ENCODE measurements around the gene ADAMTS13. TPM values are rescaled to one million over a fixed set of nuclear protein-coding genes. Genes with fewer than 3 reads are reported as not detected.

ADAMTS13 gene
- total and polyA plus RNA-seq, 4 donors = 6.5 to 13.3 (median 10.4) TPM

- WGBS = 95% methylated on average over 24 of the region's 24 CpGs
- DNase-seq (ENCODE audit: low spot score) = no peak
- H3K27ac ChIP-seq (ENCODE audit: low read depth in 1 of 2, low read length in 2 of 2) = peak overlapping the region; percentile 68 to 88
- H3K4me1 ChIP-seq (ENCODE audit: control insufficient read depth in 4 of 4, insufficient read depth in 4 of 4, low read length in 3 of 4) = peaks cover 14 to 36% (median 24%) of the 10 kb centered on the region in 4 donors
- TF ChIP-seq ATF3 (IDR thresholded peaks at IDR 0.05) (no peak), HNF4G (IDR thresholded peaks at IDR 0.05) (no peak), YY1 (IDR thresholded peaks at IDR 0.05) (no peak), GABPA (IDR thresholded peaks at IDR 0.05 in 1 of 2, conservative IDR thresholded peaks at IDR 0.05 in 1 of 2) (no peak)
- TF ChIP-seq, protein P1, sequence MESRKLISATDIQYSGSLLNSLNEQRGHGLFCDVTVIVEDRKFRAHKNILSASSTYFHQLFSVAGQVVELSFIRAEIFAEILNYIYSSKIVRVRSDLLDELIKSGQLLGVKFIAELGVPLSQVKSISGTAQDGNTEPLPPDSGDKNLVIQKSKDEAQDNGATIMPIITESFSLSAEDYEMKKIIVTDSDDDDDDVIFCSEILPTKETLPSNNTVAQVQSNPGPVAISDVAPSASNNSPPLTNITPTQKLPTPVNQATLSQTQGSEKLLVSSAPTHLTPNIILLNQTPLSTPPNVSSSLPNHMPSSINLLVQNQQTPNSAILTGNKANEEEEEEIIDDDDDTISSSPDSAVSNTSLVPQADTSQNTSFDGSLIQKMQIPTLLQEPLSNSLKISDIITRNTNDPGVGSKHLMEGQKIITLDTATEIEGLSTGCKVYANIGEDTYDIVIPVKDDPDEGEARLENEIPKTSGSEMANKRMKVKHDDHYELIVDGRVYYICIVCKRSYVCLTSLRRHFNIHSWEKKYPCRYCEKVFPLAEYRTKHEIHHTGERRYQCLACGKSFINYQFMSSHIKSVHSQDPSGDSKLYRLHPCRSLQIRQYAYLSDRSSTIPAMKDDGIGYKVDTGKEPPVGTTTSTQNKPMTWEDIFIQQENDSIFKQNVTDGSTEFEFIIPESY (IDR thresholded peaks at IDR 0.05) = no peak
- H3K27me3 ChIP-seq (ENCODE audit: control insufficient read depth in 4 of 4, insufficient read depth in 4 of 4, low read length in 3 of 4) = no peaks in the 10 kb centered on the region
- no peak overlapping the region for H3K4me3 ChIP-seq (ENCODE audit: low read depth in 1 of 3, low read length in 3 of 3)
- H3K36me3 ChIP-seq (ENCODE audit: control insufficient read depth in 4 of 4, insufficient read depth in 3 of 4, low read depth in 1 of 4, low read length in 3 of 4) = no peaks in the 10 kb centered on the region
- no peaks in the 10 kb centered on the region for H3K9me3 ChIP-seq (ENCODE audit: control insufficient read depth in 4 of 4, low read length in 3 of 4)
- no peak overlapping the region for H3K9ac ChIP-seq (ENCODE audit: low read depth in 1 of 2, low read length in 2 of 2)
These were observed 85.2 kb downstream of the ADAMTS13 start for GRCh38 chr9:133507246-133507965.

DNA sequence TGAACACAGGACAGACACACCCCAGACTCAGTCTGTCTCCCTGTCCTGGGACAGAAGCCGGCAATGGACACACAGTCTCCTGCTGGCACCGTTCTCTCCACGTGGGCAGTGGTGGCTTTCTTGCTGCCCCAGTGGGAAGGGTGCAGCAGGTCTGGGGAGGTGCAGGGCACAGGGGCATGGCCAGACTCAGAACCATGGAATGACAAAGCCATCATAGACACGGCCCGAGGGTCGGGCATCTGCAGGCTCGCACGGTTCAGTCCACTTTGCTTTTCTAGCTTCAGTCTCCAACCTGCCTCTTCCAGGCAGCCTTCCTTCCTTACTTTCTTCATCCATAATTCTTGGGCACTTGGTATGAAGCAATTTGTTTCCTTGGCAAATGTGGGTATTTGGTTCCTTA lies 85.9 kb downstream of the ADAMTS13 start:
- Histone ChIP-seq H3K36me3 (ENCODE audit: control insufficient read depth in 4 of 4, insufficient read depth in 3 of 4, low read depth in 1 of 4, low read length in 3 of 4) (no peaks in the 10 kb centered on the region), H3K27ac (ENCODE audit: low read depth in 1 of 2, low read length in 2 of 2) (no peak overlapping the region), H3K4me3 (ENCODE audit: low read depth in 1 of 3, low read length in 3 of 3) (no peak overlapping the region), H3K9me3 (ENCODE audit: control insufficient read depth in 4 of 4, low read length in 3 of 4) (no peaks in the 10 kb centered on the region), H3K4me1 (ENCODE audit: control insufficient read depth in 4 of 4, insufficient read depth in 4 of 4, low read length in 3 of 4) (peaks cover 14 to 36% (median 24%) of the 10 kb centered on the region in 4 donors), H3K27me3 (ENCODE audit: control insufficient read depth in 4 of 4, insufficient read depth in 4 of 4, low read length in 3 of 4) (no peaks in the 10 kb centered on the region), H3K9ac (ENCODE audit: low read depth in 1 of 2, low read length in 2 of 2) (no peak overlapping the region)
- WGBS = 94% methylated on average over 8 of the region's 8 CpGs
- no peak for TF ChIP-seq MAX (IDR thresholded peaks at IDR 0.05)
- TF ChIP-seq HNF4G (IDR thresholded peaks at IDR 0.05) = no peak
- no peak for TF ChIP-seq RAD21 (IDR thresholded peaks at IDR 0.05)
- no peak for TF ChIP-seq NR2F2 (IDR thresholded peaks at IDR 0.05)
- no peak for TF ChIP-seq RXRA (IDR thresholded peaks at IDR 0.05)
- no peak for TF ChIP-seq FOXA2 (IDR thresholded peaks at IDR 0.05)
- no peak for TF ChIP-seq HNF4A (conservative IDR thresholded peaks at IDR 0.05)
- TF ChIP-seq, protein P1 (IDR thresholded peaks at IDR 0.05) = no peak
- no peak for TF ChIP-seq TAF1 (conservative IDR thresholded peaks at IDR 0.05)
- TF ChIP-seq SP1 (IDR thresholded peaks at IDR 0.05) = no peak
- TF ChIP-seq FOXA1 (IDR thresholded peaks at IDR 0.05) = no peak
- no peak for TF ChIP-seq JUND (IDR thresholded peaks at IDR 0.05)
- TF ChIP-seq, protein P2, sequence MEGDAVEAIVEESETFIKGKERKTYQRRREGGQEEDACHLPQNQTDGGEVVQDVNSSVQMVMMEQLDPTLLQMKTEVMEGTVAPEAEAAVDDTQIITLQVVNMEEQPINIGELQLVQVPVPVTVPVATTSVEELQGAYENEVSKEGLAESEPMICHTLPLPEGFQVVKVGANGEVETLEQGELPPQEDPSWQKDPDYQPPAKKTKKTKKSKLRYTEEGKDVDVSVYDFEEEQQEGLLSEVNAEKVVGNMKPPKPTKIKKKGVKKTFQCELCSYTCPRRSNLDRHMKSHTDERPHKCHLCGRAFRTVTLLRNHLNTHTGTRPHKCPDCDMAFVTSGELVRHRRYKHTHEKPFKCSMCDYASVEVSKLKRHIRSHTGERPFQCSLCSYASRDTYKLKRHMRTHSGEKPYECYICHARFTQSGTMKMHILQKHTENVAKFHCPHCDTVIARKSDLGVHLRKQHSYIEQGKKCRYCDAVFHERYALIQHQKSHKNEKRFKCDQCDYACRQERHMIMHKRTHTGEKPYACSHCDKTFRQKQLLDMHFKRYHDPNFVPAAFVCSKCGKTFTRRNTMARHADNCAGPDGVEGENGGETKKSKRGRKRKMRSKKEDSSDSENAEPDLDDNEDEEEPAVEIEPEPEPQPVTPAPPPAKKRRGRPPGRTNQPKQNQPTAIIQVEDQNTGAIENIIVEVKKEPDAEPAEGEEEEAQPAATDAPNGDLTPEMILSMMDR (IDR thresholded peaks at IDR 0.05; ENCODE audit: low read depth, low read length, missing input control) = no peak
- no peak for TF ChIP-seq REST (IDR thresholded peaks at IDR 0.05)
- no peak for TF ChIP-seq ATF3 (IDR thresholded peaks at IDR 0.05)
- TF ChIP-seq GABPA (IDR thresholded peaks at IDR 0.05 in 1 of 2, conservative IDR thresholded peaks at IDR 0.05 in 1 of 2) = no peak
- TF ChIP-seq EGR1 (IDR thresholded peaks at IDR 0.05; ENCODE audit: low read depth in 2 of 2) = no peak
- TF ChIP-seq YY1 (IDR thresholded peaks at IDR 0.05) = no peak
- no peak for DNase-seq (ENCODE audit: low spot score)

Measured in liver (tissue), 9 donors.